Memory B cell (primary cell): ENCODE measurements around the gene CNTN4.

Experiments used
- ATAC-seq: fragments of 150-1000 bp; cut with Tn5 transposase; 2 replicates; pipeline ENCODE4 v1.10.0; 2021; ENCODE audit warnings: low read depth, mild to moderate bottlenecking, moderate library complexity
- DNase-seq, 2 donors: peaks; one replicate each; pipeline ENCODE4 v3.0.0; 2022; ENCODE audit warnings: low spot score in 2 of 2
- H3K27ac Mint-ChIP-seq: one replicate; pipeline ENCODE4 v1.8.0; 2022; ENCODE audit warnings: mild to moderate bottlenecking, moderate library complexity, mixed read lengths
- H3K27me3 Mint-ChIP-seq: one replicate; pipeline ENCODE4 v1.8.0; 2022; ENCODE audit warnings: mixed read lengths
- H3K36me3 Mint-ChIP-seq: one replicate; pipeline ENCODE4 v1.8.0; 2022; ENCODE audit warnings: mild to moderate bottlenecking, mixed read lengths
- H3K4me1 Mint-ChIP-seq: one replicate; pipeline ENCODE4 v1.8.0; 2022; ENCODE audit warnings: mixed read lengths
- H3K4me3 Mint-ChIP-seq: one replicate; pipeline ENCODE4 v1.8.0; 2022; ENCODE audit warnings: mild to moderate bottlenecking, moderate library complexity, mixed read lengths
- H3K9me3 Mint-ChIP-seq: one replicate; pipeline ENCODE4 v1.8.0; 2022; ENCODE audit warnings: mixed read lengths

The CNTN4 gene

DNA sequence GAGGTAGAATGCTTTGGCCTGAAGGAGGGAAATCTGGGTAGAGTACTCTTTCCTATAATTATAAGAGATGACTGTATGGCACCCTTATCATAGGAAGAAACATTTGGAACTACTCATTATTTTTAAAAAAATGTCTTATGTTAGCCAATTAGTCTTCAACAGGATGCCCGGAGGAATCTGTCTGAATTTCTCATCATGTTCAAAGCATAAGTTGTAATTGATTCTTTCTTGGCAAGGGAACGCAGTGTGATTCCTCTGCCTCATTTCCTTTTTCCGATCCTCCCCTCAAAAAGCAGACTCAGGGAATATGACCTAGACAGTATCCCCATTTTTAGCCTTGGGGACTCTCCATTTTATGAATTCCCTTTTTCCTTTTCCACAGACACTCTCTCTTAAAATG, 846.5 kb downstream of the CNTN4 start:
- Mint-ChIP-seq H3K27ac (no peak overlapping the region), H3K27me3 (peaks cover 17% of the 10 kb centered on the region), H3K4me3 (no peak overlapping the region), H3K9me3 (no peaks in the 10 kb centered on the region), H3K4me1 (peaks cover 3% of the 10 kb centered on the region), H3K36me3 (no peaks in the 10 kb centered on the region)
- ATAC-seq (no peak), DNase-seq (no peak)

DNA sequence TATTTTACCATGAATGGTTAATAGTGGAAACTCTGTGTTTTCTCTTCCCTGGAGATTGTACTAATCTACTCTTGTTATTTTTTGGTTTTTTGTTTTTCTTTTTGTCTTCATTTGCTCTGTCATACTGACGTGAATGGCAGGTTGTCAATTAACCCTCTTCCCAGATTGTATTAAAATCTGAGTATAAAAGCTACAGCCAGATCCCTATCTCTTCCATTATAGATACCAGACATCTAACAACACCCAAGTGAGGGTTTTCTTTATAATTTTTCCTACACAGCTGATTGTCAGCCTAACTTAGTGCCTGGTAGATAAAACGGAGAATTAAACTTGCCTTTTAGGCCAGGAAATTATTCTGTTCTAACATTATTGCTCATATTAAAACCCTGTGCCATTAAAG, 848.9 kb downstream of the CNTN4 start:
- Mint-ChIP-seq H3K4me1 (peaks cover 3% of the 10 kb centered on the region), H3K27ac (no peak overlapping the region), H3K9me3 (no peaks in the 10 kb centered on the region), H3K27me3 (peaks cover 8% of the 10 kb centered on the region), H3K4me3 (no peak overlapping the region), H3K36me3 (no peaks in the 10 kb centered on the region)
- no peak for DNase-seq
- no peak for ATAC-seq

DNA sequence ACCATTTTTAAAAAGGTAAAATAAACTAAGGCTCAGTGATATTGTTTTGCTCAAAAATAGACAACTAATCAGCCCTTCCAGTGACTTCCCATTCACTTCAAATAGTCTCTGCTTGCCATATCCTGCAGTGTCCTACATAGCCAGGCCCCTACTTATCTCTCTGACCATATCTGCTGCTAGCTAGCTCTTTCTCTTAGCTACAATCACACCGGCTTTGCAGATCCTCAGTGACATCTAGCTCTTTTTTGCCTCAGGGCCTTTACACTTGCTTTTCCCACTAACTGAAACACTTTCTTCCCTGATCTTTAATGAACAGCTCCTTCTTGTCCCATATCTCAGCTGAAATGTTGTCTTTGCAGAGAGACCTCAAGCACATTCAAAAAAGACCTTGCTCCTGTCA, 850.2 kb downstream of the CNTN4 start:
- Mint-ChIP-seq H3K4me3 (no peak overlapping the region), H3K36me3 (no peaks in the 10 kb centered on the region), H3K9me3 (no peaks in the 10 kb centered on the region), H3K27ac (no peak overlapping the region), H3K4me1 (peaks cover 3% of the 10 kb centered on the region), H3K27me3 (peaks cover 8% of the 10 kb centered on the region)
- DNase-seq, result no peak
- ATAC-seq, result no peak

DNA sequence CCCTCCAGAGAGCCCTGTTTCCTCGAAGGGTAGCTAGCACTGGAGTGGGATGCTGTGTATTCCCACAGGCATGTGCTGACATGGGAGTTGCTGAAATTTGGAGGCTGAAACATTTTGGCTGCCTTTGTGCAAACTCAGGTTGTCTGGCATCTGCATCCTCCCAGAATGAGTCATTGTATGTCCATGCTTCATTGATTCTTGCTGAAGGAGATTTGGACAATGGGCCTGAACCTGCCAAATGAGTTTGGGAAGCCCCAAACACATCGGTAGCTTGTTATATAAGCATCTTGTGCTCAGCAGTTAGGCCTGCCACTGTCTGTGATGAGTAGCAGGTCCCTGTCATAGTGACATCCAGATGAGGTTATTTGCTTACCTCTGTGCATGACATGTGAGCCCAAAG, 851.5 kb downstream of the CNTN4 start:
- Mint-ChIP-seq H3K4me1 (peaks cover 3% of the 10 kb centered on the region), H3K27me3 (peaks cover 6% of the 10 kb centered on the region), H3K4me3 (no peak overlapping the region), H3K27ac (no peak overlapping the region), H3K36me3 (no peaks in the 10 kb centered on the region), H3K9me3 (no peaks in the 10 kb centered on the region)
- ATAC-seq (no peak), DNase-seq (no peak)

DNA sequence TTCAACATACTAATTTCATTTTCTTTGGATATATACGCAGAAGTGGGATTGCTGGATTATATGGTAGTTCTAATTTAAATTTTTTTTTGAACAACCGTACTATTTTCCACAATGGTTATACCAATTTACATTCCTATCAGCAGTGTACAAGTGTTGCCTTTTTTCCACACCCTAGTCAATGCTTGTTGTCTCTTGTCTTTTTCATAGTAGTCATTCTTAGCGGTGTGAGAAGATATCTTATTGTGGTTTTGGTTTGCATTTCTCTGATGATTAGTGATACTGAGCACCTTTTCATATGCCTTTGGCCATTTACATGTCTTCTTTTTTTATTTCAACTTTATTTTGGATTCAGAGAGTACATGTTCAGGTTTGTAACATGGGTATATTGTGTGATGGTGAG, 858.4 kb downstream of the CNTN4 start:
- H3K9me3 Mint-ChIP-seq, result no peaks in the 10 kb centered on the region
- H3K4me3 Mint-ChIP-seq, result no peak overlapping the region
- no peaks in the 10 kb centered on the region for H3K4me1 Mint-ChIP-seq
- ATAC-seq (no peak), DNase-seq (no peak)
- no peak overlapping the region for H3K27ac Mint-ChIP-seq
- H3K36me3 Mint-ChIP-seq, result no peaks in the 10 kb centered on the region
- H3K27me3 Mint-ChIP-seq, result peaks cover 2% of the 10 kb centered on the region

DNA sequence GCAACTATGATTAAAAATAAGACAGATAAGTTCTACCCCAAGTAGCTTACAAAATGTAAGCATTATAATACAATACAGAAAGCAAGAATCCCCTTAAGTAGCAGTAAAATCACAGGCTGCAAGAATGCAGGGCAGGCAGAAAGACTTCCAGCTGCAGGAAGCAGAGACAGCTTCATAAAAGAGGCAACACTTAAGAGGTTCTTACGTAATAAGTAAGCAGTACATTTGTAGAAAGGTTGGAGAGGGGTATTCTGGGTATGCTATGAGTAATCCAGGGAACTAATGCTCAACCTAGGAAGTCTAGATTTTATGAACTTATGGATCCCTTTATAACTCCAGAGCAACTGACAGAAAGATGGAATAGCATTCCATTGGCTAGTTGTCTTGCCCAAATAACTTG, 859.9 kb downstream of the CNTN4 start:
- Mint-ChIP-seq H3K4me3 (no peak overlapping the region), H3K27me3 (peaks cover 2% of the 10 kb centered on the region), H3K4me1 (peaks cover 2% of the 10 kb centered on the region), H3K9me3 (no peaks in the 10 kb centered on the region), H3K36me3 (no peaks in the 10 kb centered on the region), H3K27ac (no peak overlapping the region)
- ATAC-seq (no peak), DNase-seq (no peak)

DNA sequence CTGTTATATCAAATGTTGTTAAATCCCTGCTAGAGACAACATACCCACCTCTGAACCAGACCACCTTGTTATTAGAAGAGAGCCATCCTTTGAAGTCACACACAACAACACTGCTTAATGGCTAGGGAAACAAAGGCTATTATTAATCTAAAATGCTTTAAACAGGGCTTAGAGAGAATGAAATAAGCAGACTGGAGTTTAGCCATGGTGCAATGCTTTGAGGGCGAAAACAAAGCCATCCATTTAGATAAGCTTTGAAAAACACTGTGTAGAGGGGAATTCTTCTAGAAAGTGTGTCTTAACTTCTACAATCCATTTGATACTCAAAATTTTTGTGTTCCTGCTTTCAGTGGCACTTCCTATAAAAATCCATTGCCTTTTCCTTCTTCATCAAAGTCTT, 862.9 kb downstream of the CNTN4 start:
- no peaks in the 10 kb centered on the region for H3K36me3 Mint-ChIP-seq
- H3K27me3 Mint-ChIP-seq, result peaks cover 4% of the 10 kb centered on the region
- DNase-seq (no peak), ATAC-seq (no peak)
- H3K4me3 Mint-ChIP-seq, result no peak overlapping the region
- no peak overlapping the region for H3K27ac Mint-ChIP-seq
- peaks cover 2% of the 10 kb centered on the region for H3K4me1 Mint-ChIP-seq
- H3K9me3 Mint-ChIP-seq, result no peaks in the 10 kb centered on the region

DNA sequence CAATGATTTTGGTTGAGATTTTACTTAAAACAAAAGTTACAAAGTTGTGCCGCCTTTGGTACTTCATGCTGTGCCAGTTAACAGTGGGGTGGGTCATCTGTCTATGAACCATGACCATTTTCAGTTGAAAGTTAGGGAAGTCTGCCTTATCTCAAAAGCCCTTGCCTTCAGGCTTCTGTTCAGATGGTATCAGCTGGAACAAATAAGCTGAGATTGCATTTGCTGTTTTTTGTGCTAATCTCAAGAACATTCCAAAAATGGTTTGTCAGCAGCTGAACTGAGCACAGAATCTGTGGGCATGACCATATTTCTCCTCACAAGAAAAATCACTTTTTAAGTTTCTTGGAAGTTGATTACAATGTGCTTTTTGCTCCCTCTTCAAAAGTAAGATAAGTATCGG, 869.2 kb downstream of the CNTN4 start:
- Mint-ChIP-seq H3K4me3 (no peak overlapping the region), H3K27me3 (peaks cover 9% of the 10 kb centered on the region), H3K9me3 (no peaks in the 10 kb centered on the region), H3K27ac (no peak overlapping the region), H3K36me3 (no peaks in the 10 kb centered on the region), H3K4me1 (peaks cover 2% of the 10 kb centered on the region)
- ATAC-seq (no peak), DNase-seq (no peak)

DNA sequence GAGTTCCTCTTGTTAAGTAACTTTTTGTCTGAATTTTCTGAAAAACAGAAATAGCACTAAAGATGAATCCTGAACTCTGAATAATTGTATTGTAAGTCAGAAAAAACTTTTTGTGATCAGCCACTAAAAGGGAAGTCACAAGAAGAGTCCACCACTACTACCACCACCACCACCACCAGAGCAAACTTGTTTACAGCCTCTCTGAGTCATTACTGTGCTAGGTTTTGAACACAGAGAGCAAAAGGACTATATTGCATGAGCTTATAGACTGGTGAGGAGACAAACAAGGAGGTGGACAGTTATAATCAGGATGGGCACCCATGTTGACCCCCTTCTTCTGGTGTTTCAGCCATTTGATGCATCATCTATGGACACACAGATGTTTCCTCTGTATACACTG, 869.8 kb downstream of the CNTN4 start:
- Mint-ChIP-seq H3K27me3 (peaks cover 9% of the 10 kb centered on the region), H3K36me3 (no peaks in the 10 kb centered on the region), H3K9me3 (no peaks in the 10 kb centered on the region), H3K4me3 (no peak overlapping the region), H3K27ac (no peak overlapping the region), H3K4me1 (no peaks in the 10 kb centered on the region)
- ATAC-seq (no peak), DNase-seq (no peak)

DNA sequence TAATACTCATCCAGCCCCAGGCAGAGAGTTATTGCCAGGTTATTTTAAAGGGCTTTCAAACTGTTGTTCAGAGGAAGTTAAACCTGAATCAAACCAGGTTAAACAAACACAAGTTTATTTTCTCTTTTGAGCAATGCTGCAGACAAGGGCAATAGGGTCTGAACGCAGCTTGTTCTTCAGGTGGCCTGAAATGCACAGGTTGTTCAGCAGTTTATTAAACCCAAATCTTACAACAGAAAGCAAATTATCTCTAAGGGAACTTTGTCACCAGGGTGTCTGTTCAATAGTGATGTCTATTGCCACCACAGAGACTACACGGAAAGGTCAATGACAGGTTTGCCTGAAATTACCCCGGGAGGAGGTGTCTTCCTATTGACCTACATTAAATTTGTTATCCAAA, 877.5 kb downstream of the CNTN4 start:
- peaks cover 3% of the 10 kb centered on the region for H3K4me1 Mint-ChIP-seq
- H3K9me3 Mint-ChIP-seq, result no peaks in the 10 kb centered on the region
- no peak overlapping the region for H3K4me3 Mint-ChIP-seq
- DNase-seq (no peak), ATAC-seq (no peak)
- peaks cover 5% of the 10 kb centered on the region for H3K27me3 Mint-ChIP-seq
- H3K27ac Mint-ChIP-seq, result no peak overlapping the region
- no peaks in the 10 kb centered on the region for H3K36me3 Mint-ChIP-seq

DNA sequence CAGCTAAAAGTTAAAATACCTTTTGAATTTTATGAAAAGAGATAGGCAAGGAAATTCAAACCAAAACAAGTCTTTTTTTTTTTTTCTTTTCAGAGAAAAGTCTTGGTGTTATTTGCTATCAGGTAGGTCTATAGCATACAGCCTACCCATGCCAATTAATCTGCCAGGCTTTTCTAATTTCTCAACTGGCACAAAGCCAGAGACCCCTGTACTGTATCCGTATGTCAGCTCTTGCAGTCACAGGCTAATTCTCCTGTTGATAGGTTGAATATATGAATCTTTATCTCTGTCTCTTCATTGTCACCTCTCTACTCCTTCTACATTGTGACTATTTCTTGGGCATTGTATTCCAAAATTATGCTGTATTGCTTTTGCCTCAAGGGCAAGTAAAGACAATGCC, 878.1 kb downstream of the CNTN4 start:
- Mint-ChIP-seq H3K27ac (no peak overlapping the region), H3K36me3 (no peaks in the 10 kb centered on the region), H3K4me3 (no peak overlapping the region), H3K9me3 (no peaks in the 10 kb centered on the region), H3K27me3 (peaks cover 5% of the 10 kb centered on the region), H3K4me1 (peaks cover 3% of the 10 kb centered on the region)
- DNase-seq (no peak), ATAC-seq (no peak)

DNA sequence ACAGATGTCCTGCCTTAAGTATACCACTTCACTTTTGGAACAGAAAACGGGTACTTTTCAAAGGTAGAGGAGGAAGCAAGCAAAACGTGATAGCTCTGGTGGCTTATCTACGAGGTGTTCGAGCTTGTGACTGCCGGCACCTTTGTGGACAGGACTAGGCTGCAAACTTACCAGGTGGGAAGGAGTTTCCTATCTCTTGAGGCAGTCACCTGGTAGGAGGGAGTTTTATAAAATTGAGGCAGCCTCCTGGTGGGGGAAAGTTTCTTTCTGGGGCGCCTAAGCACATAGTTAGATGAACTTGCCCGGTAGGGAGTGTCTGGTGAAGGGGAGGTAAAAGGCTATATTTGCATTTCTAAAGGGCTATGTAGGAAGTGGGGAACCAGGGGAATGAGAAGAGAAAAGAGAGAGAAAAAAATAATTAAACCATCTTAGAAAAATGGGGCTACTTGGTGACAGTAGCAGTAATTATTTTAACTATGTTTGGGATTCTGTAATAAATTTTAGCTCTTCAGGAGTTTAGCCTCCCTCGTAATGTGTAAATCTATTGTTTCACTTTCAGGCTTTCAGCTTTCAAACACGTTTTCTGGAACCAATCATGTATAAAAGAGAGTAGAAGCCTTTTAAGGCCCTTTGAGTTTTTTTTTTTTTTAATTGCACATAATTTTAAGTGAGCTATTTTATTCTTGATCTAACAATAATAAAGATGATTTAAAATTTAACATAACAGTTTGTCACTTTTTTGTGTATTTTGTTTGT, 880.5 kb downstream of the CNTN4 start:
- Mint-ChIP-seq H3K4me1 (peaks cover 3% of the 10 kb centered on the region), H3K9me3 (no peaks in the 10 kb centered on the region), H3K4me3 (no peak overlapping the region), H3K36me3 (no peaks in the 10 kb centered on the region), H3K27ac (no peak overlapping the region), H3K27me3 (peaks cover 1% of the 10 kb centered on the region)
- no peak for DNase-seq
- no peak for ATAC-seq

DNA sequence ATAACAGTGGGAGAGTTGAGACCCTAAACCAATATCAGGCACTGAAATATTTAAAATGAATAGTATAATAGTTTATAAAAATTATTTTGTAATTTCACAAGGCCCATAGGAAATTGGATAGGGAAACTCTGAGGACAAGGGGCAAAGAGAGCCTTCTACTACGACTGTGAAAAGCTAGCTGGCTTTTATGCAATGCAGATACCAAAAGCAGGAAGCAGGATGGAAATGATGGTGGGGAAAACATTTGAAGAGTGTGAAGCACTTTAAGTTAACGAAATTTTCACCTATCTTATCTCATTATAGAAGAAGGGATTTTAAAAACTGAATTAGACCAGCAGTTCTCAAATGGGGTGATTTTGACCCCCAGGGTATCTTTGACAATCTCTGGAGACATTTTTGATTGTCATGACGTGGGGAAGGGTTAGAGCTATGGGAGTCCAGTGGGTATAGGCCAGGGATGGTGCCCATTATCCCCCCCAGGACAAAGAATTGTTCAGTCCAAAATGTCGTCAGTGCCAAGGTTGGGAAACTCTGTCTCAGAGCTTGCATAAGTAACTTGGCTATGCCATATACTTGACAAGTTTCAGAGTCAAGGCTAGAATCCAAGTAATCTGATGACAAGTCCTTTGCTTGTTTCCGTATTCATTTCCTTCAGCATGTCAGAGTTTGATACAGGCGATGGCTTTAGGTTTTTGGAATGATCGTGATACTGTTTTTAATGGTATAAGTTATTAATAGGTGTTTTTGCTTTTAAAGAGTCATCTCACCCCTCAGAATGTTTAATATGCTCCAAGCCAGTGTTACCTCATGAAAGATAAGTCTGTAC, 885.6 kb downstream of the CNTN4 start:
- H3K4me3 Mint-ChIP-seq, result no peak overlapping the region
- H3K27ac Mint-ChIP-seq, result no peak overlapping the region
- no peaks in the 10 kb centered on the region for H3K9me3 Mint-ChIP-seq
- peaks cover under 1% of the 10 kb centered on the region for H3K4me1 Mint-ChIP-seq
- DNase-seq (no peak), ATAC-seq (no peak)
- H3K27me3 Mint-ChIP-seq, result no peaks in the 10 kb centered on the region
- H3K36me3 Mint-ChIP-seq, result no peaks in the 10 kb centered on the region

DNA sequence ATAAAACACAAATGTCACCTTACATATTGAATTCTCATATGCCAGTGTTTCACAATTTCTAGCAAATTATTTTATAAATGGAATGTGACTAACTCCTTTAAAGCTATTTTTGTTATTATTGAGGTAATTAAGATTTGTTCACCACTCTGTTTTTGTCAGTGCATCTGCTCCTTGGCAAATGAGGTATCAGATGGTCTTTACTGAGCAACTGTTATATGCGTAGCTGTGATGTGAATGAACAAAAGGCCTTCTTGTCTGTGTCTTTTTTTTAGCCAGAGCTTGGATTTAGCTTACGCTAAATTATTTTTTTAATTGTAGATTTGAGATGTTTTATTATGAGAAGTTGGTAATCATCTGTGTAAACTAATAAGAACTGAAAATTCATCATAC, 886.2 kb downstream of the CNTN4 start:
- Mint-ChIP-seq H3K27me3 (no peaks in the 10 kb centered on the region), H3K4me1 (no peaks in the 10 kb centered on the region), H3K36me3 (no peaks in the 10 kb centered on the region), H3K9me3 (no peaks in the 10 kb centered on the region), H3K27ac (no peak overlapping the region), H3K4me3 (no peak overlapping the region)
- ATAC-seq (no peak), DNase-seq (no peak)

DNA sequence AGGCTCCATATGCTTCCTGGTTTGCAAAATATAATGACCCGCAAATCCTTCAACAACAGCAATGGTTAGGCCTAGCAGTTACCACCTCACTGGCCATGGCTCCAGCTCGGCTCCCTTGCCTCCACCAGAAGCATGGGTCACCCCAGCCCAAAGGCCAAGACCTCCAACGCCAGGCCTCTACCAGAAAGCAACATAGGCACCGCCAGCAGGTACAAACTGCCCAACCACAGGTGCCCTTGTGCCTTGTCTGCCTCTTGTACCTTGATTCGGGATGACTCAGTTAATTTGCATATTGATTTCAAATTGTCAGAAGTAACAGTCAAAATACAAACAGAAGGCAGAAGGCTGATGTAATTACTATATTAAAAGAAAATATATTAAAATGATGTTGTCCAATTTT, 886.8 kb downstream of the CNTN4 start:
- ATAC-seq (no peak), DNase-seq (no peak)
- no peaks in the 10 kb centered on the region for H3K4me1 Mint-ChIP-seq
- H3K9me3 Mint-ChIP-seq, result no peaks in the 10 kb centered on the region
- H3K27me3 Mint-ChIP-seq, result no peaks in the 10 kb centered on the region
- H3K4me3 Mint-ChIP-seq, result no peak overlapping the region
- no peaks in the 10 kb centered on the region for H3K36me3 Mint-ChIP-seq
- H3K27ac Mint-ChIP-seq, result no peak overlapping the region
